Testis (tissue), 3 donors: ENCODE data around the gene CBX8. TPM values are rescaled to one million over a fixed set of nuclear protein-coding genes. Genes with fewer than 3 reads are reported as not detected.

Source experiments
- DNase-seq: peaks from one replicate; pipeline ENCODE4 v3.0.0-alpha.2; 2019
- H3K27ac ChIP-seq, 2 donors: fragments of 200-600 bp; sonication (generic); one replicate each; pipeline ENCODE4 v1.5.1; 2019
- H3K27me3 ChIP-seq: fragments of 200-600 bp; sonication (generic); one replicate; pipeline ENCODE4 v1.5.1; 2019
- H3K36me3 ChIP-seq: fragments of 200-600 bp; sonication (generic); one replicate; pipeline ENCODE4 v1.5.1; 2017; ENCODE audit warnings: low read depth; ENCODE audit errors: missing control alignments
- H3K4me1 ChIP-seq: fragments of 200-600 bp; sonication (generic); one replicate; pipeline ENCODE4 v1.5.1; 2019
- H3K4me3 ChIP-seq, 2 donors: fragments of 200-600 bp; sonication (generic); one replicate each; pipeline ENCODE4 v1.5.1; 2017 to 2019
- H3K9me3 ChIP-seq: fragments of 200-600 bp; sonication (generic); one replicate; pipeline ENCODE4 v1.5.1; 2017
- POLR2A ChIP-seq: fragments of 450-650 bp; IDR thresholded peaks from one replicate; pipeline ENCODE4 v1.6.1; 2017; ENCODE audit warnings: antibody characterized with exemption, mild to moderate bottlenecking, moderate library complexity
- WGBS, 2 donors: methylation state at CpG; one replicate each; pipeline ENCODE4 v1.1.5; 2018; 5-methylcytosine and 5-hydroxymethylcytosine counted together
- intact Hi-C: fragments of 100-400 bp; cut with DNase I; formaldehyde crosslinking; loops from one replicate; pipeline ENCODE4 v1.15.1; 2023; ENCODE audit warnings: low total_unique reads
- polyA plus RNA-seq: library from polyadenylated mRNA; stranded (reverse); fragments of 350-450 nt; fragmentation: Illumina TruSeq; extraction: RNeasy Lipid Tissue Mini Kit (QIAGEN cat#74804); gene quantifications from one replicate; pipeline ENCODE4 v1.2.3, GENCODE V29; 2014; ENCODE audit warnings: low read depth, low replicate concordance; ENCODE audit not compliant: insufficient read depth
- total RNA-seq, 2 donors: library from RNA; depleted of rRNA; stranded (reverse); fragments of >200 nt; gene quantifications; one replicate each; pipeline ENCODE4 v1.2.3, GENCODE V29; 2016
- TF ChIP-seq, protein P1 (sequence below), 3 experiments: fragments of 450-650 bp in 2 of 3; fragments of 200-600 bp in 1 of 3; sonication (generic) in 1 of 3; IDR thresholded peaks; one replicate each; pipeline ENCODE4 v1.5.1; 2016 to 2019; ENCODE audit warnings: antibody characterized with exemption in 3 of 3, mild to moderate bottlenecking in 2 of 3, moderate library complexity in 1 of 3

The CBX8 gene
- total and polyA plus RNA-seq, 3 donors from 2014 or later, result 13.8 to 22.4 (median 13.9) TPM

DNA sequence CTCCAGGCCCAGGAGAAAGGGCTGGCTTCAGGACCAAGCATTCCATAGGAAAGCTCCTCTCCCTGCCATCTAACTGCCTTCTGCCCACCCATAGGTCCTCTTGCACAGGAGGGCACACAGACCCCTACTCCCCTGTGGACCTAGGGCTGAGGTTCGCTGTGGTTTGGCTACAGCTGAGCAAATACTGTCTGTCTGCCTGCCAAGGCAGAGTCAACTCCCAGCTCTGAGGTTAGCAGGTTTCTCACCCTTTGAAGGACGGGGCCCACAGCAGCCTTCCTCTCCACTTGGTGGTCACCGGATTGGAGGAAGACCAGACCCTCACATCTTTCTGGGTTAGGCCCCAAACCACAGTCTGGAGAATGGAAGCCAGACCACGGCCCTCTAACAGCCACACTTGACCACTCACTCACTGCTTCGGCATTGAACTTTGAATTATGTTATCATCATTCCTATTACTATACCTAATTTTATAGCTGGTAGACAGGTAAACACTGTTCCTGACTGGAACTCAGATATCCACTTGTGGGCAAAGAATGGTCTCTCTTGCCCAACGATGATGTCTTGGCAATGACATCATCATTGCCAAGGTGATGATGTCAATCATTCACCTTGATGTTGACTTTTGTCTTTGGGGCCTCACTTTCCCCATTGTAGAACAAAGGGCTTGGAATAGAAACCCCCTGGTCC, 28.2 kb upstream of the CBX8 start:
- Histone ChIP-seq H3K9me3 (no peaks in the 10 kb centered on the region), H3K27ac (no peak overlapping the region), H3K36me3 (no peaks in the 10 kb centered on the region), H3K27me3 (no peaks in the 10 kb centered on the region), H3K4me3 (no peak overlapping the region), H3K4me1 (no peaks in the 10 kb centered on the region)
- 87 to 93% methylated on average over 5 to 6 of the region's 6 CpGs for WGBS, 2 donors
- intact Hi-C loops, result no loop called here
- TF ChIP-seq, protein P1, sequence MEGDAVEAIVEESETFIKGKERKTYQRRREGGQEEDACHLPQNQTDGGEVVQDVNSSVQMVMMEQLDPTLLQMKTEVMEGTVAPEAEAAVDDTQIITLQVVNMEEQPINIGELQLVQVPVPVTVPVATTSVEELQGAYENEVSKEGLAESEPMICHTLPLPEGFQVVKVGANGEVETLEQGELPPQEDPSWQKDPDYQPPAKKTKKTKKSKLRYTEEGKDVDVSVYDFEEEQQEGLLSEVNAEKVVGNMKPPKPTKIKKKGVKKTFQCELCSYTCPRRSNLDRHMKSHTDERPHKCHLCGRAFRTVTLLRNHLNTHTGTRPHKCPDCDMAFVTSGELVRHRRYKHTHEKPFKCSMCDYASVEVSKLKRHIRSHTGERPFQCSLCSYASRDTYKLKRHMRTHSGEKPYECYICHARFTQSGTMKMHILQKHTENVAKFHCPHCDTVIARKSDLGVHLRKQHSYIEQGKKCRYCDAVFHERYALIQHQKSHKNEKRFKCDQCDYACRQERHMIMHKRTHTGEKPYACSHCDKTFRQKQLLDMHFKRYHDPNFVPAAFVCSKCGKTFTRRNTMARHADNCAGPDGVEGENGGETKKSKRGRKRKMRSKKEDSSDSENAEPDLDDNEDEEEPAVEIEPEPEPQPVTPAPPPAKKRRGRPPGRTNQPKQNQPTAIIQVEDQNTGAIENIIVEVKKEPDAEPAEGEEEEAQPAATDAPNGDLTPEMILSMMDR (IDR thresholded peaks at IDR 0.05), result no peak
- no peak for TF ChIP-seq POLR2A
- no peak for DNase-seq

DNA sequence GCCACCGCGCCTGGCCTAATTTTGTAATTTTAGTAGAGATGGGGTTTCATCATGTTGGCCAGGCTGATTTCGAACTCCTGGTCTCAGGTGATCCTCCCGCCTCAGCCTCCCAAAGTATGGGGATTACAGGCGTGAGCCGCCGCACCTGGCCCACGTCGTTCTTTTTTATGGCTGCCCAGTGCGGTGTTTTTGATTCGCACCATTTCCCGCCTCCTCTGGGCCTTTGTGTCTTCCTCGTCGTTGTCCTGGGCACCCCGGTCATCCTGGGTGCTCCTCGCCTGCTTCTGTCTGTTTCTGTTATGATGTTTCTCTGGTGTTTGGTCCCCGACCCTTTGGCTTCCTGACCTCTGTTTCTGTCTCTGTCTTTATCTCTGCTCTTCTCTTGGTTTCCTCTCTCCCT, 27.4 kb upstream of the CBX8 start:
- intact Hi-C loops, result no loop called here
- no peak for DNase-seq
- no peaks in the 10 kb centered on the region for H3K36me3 ChIP-seq
- H3K27ac ChIP-seq, result no peak overlapping the region
- 95 to 97% methylated on average over 17 of the region's 17 CpGs for WGBS, 2 donors
- no peaks in the 10 kb centered on the region for H3K9me3 ChIP-seq
- no peaks in the 10 kb centered on the region for H3K27me3 ChIP-seq
- H3K4me3 ChIP-seq, result no peak overlapping the region
- H3K4me1 ChIP-seq, result no peaks in the 10 kb centered on the region
- TF ChIP-seq, protein P1 (IDR thresholded peaks at IDR 0.05), result no peak
- no peak for TF ChIP-seq POLR2A

DNA sequence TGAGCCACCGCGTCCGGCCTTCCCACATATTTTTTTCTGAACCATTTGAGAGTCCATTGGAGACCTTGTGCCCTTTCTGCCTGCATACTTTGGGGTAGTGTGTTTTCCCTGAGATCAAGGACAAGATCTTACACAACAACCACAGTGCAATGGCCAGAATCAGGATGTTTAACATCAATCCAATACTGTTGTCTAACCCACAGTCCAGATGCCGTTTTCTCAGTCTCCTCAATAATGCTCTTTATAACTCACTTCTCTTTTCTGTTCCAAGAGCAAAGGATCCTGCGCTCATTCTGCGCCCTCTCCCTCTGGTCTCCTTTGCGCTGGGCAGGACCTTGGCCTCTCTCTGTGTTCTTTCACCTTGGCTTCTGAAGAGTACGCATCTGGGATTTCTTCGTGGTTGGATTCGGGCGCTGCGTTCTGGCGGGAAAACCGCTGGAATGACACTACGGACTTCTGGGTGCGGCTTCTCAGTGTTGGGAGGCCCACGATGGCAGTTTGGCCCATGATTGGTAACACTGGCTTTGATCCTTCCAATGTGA, 25.8 kb upstream of the CBX8 start:
- Histone ChIP-seq H3K4me1 (no peaks in the 10 kb centered on the region), H3K4me3 (no peak overlapping the region), H3K36me3 (no peaks in the 10 kb centered on the region), H3K9me3 (no peaks in the 10 kb centered on the region), H3K27me3 (no peaks in the 10 kb centered on the region), H3K27ac (no peak overlapping the region)
- intact Hi-C loops, result no loop called here
- no peak for DNase-seq
- WGBS, 2 donors, result 90 to 94% methylated on average over 17 of the region's 17 CpGs
- TF ChIP-seq, protein P1 (IDR thresholded peaks at IDR 0.05), result no peak
- TF ChIP-seq POLR2A, result no peak

DNA sequence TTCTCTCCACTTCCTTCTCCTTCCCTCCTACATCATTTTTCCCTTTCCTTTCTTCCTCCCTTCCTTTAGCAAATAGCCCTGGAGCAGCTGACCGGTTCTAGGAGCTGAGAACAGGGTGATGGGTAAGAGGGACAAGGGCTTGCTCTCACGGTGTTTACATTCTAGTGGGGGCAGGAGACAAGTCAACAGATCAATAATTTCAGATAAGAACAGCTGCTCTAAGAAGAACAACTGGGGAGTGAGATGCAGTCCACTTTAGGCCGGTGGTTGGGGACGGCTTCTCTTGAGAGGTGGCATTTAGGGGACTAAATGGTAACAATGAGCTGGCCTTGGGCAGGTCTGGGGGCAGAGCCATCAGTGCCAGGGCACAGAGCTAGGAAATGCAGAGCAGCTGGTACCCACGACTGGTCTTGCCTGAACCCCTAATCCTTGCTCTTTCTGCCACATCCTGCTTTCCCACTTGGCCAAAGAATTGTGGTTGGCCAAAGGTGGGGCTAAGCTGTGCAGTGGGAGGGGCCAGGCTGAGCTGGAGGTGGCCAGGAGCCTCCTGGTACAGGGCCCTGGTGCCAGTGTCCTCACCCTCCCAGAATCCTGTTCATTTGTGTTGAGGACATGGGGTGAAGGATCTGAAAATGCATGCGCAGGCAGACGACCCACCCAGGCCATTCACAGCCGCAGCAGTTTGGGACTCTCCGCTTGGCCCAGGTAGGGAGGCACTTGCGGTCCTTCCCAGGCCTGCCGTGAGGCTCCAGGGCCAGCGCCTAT, 24.6 kb upstream of the CBX8 start:
- no peaks in the 10 kb centered on the region for H3K4me1 ChIP-seq
- no peak for DNase-seq
- no peak overlapping the region for H3K4me3 ChIP-seq
- no peak overlapping the region for H3K27ac ChIP-seq
- no peaks in the 10 kb centered on the region for H3K27me3 ChIP-seq
- TF ChIP-seq, protein P1 (IDR thresholded peaks at IDR 0.05), result no peak
- TF ChIP-seq POLR2A, result no peak
- intact Hi-C loops, result no loop called here
- no peaks in the 10 kb centered on the region for H3K9me3 ChIP-seq
- 87 to 88% methylated on average over 12 of the region's 12 CpGs for WGBS, 2 donors
- no peaks in the 10 kb centered on the region for H3K36me3 ChIP-seq
